ENCODE results near the gene SLC6A6.

The SLC6A6 gene

DNA sequence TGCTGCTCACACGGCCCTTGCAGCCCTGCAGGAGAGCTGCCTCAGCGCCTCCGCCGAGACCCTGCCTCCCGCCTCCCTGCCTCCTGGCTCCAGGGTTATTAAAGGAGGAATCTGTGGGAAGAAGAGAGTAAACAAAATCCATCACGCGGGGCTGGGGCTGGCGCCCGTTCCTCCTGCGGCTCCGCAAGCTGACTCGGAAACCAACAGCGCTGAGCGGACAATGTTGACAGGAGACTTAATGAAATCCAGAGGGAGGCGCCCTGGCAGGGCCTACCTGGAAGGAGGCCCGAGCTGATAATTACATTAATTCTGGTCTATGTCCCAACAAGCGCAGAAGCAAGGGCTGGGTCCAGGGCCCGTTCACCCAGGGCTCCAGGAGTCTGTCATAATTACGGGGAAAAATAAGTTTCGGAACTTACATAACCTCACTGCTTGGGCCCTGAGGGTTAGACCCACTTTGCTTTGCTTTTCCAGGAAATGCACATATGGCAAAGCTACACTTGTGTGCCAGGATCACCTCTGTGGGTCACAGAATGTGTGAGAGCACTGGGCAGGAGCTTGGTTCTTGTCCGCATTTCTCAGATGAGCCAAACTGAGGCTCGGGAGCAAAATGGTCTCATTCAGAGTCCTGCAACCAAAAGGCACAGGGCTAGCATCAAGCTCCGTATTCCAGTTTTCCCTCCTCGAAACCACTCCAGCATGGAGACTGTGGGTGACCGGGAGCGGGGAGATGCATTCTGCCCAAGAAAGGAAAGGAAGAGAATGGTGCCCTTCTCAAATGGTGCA, 43.8 kb upstream of the SLC6A6 start:
- H3K4me3 ChIP-seq (ENCODE audit: low read depth, low read length, poor library complexity, severe bottlenecking): no peak overlapping the region
- H3K79me2 ChIP-seq (ENCODE audit: insufficient read depth, low read length): no peaks in the 10 kb centered on the region
- H3K27me3 ChIP-seq (ENCODE audit: insufficient read depth, low read length): peaks cover 8% of the 10 kb centered on the region; the same call in 1 of the 2 replicates
- TF ChIP-seq EZH2 (IDR thresholded peaks at IDR 0.05; ENCODE audit: borderline replicate concordance, low read length) (no peak), CTCF (IDR thresholded peaks at IDR 0.05; ENCODE audit: low read length) (no peak)
- no peaks in the 10 kb centered on the region for H3K36me3 ChIP-seq (ENCODE audit: insufficient read depth, low read length)
- peaks cover 4% of the 10 kb centered on the region for H3K4me1 ChIP-seq (ENCODE audit: insufficient read depth, low read length, severe bottlenecking)
- no peak overlapping the region for H3K4me2 ChIP-seq (ENCODE audit: low read length)
- H3K9me2 ChIP-seq (ENCODE audit: low read depth, low read length): no peaks in the 10 kb centered on the region
- H3K27ac ChIP-seq (ENCODE audit: low read depth, low read length, poor library complexity, severe bottlenecking): no peak overlapping the region
- H3K9ac ChIP-seq (ENCODE audit: low read length): no peak overlapping the region
- H3K9me3 ChIP-seq (ENCODE audit: low read length): no peaks in the 10 kb centered on the region
- H2AFZ ChIP-seq (ENCODE audit: low read length): no peak overlapping the region
- H3F3A ChIP-seq (ENCODE audit: insufficient read depth, low read length): no peaks in the 10 kb centered on the region
- H4K20me1 ChIP-seq (ENCODE audit: insufficient read depth, low read length): no peaks in the 10 kb centered on the region

GRCh38 chr3:14359348-14359747, 43.1 kb upstream of the SLC6A6 start:
- Histone ChIP-seq H3K79me2 (ENCODE audit: insufficient read depth, low read length) (no peaks in the 10 kb centered on the region), H3K4me1 (ENCODE audit: insufficient read depth, low read length, severe bottlenecking) (peaks cover 4% of the 10 kb centered on the region), H3K36me3 (ENCODE audit: insufficient read depth, low read length) (no peaks in the 10 kb centered on the region), H2AFZ (ENCODE audit: low read length) (no peak overlapping the region), H3K4me2 (ENCODE audit: low read length) (no peak overlapping the region), H3K9me2 (ENCODE audit: low read depth, low read length) (no peaks in the 10 kb centered on the region), H3K9me3 (ENCODE audit: low read length) (no peaks in the 10 kb centered on the region), H4K20me1 (ENCODE audit: insufficient read depth, low read length) (no peaks in the 10 kb centered on the region), H3K27ac (ENCODE audit: low read depth, low read length, poor library complexity, severe bottlenecking) (no peak overlapping the region), H3K27me3 (ENCODE audit: insufficient read depth, low read length) (peaks cover 8% of the 10 kb centered on the region; the same call in 1 of the 2 replicates), H3K4me3 (ENCODE audit: low read depth, low read length, poor library complexity, severe bottlenecking) (no peak overlapping the region), H3K9ac (ENCODE audit: low read length) (no peak overlapping the region), H3F3A (ENCODE audit: insufficient read depth, low read length) (no peaks in the 10 kb centered on the region)
- no peak for TF ChIP-seq CTCF (IDR thresholded peaks at IDR 0.05; ENCODE audit: low read length)
- TF ChIP-seq EZH2 (IDR thresholded peaks at IDR 0.05; ENCODE audit: borderline replicate concordance, low read length): no peak

- no peak overlapping the region for H3K4me3 ChIP-seq (ENCODE audit: low read depth, low read length, poor library complexity, severe bottlenecking)
These were observed 42.1 kb upstream of the SLC6A6 start for GRCh38 chr3:14360123-14360881.

More at GRCh38 chr3:14360123-14360881, 42.1 kb upstream of the SLC6A6 start:
- Histone ChIP-seq H3K79me2 (ENCODE audit: insufficient read depth, low read length) (no peaks in the 10 kb centered on the region), H3K27me3 (ENCODE audit: insufficient read depth, low read length) (peaks cover 12% of the 10 kb centered on the region; the same call in 1 of the 2 replicates), H3K9me2 (ENCODE audit: low read depth, low read length) (no peaks in the 10 kb centered on the region), H3K36me3 (ENCODE audit: insufficient read depth, low read length) (no peaks in the 10 kb centered on the region), H3F3A (ENCODE audit: insufficient read depth, low read length) (no peaks in the 10 kb centered on the region), H4K20me1 (ENCODE audit: insufficient read depth, low read length) (no peaks in the 10 kb centered on the region), H3K9me3 (ENCODE audit: low read length) (no peaks in the 10 kb centered on the region), H2AFZ (ENCODE audit: low read length) (no peak overlapping the region), H3K27ac (ENCODE audit: low read depth, low read length, poor library complexity, severe bottlenecking) (no peak overlapping the region), H3K4me1 (ENCODE audit: insufficient read depth, low read length, severe bottlenecking) (peaks cover 4% of the 10 kb centered on the region), H3K9ac (ENCODE audit: low read length) (no peak overlapping the region), H3K4me2 (ENCODE audit: low read length) (no peak overlapping the region)
- TF ChIP-seq EZH2 (IDR thresholded peaks at IDR 0.05; ENCODE audit: borderline replicate concordance, low read length) (no peak), CTCF (IDR thresholded peaks at IDR 0.05; ENCODE audit: low read length) (no peak)

Measured in OCI-LY1 (cell line).